ENCODE data around the gene OR2H2. TPM values are rescaled to one million over a fixed set of nuclear protein-coding genes. Genes with fewer than 3 reads are reported as not detected.

The OR2H2 gene
- total RNA-seq, 3 donors from 2014 or later: not detected

DNA sequence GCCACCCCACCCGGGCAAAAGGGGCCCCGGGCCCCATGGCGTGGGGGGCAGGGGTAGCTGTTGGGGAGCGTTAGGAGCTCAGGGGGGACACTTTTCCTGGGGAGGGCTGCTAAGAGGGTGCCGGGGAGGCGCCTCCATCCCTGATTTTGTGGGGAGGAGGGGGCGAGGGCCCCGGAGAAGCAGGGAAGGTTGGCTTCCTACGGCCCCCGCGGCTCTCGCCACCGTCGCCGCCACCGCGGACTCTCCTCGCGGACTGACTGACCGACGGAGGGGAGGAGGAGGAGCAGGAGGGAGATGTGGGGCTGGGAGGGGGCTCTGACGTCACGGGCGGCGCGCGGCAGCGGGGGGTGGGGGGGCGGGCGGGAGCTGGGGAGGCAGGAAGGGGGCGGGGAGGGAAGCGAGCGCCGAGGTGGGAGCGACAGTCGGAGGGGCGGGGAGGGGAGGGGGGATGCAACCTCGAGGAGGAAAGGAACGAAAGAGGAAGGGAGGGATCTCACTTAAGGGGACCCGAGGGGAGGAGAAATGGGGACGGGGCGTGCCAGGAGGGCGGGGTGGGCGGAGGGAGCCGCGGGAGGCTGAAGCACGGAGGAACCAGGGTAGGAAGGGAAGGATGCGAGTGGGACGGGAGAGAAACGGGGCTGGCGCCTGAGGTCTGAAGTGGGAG is 43.0 kb downstream of the OR2H2 start:
- H3K9me3 ChIP-seq: no peaks in the 10 kb centered on the region
- H3K36me3 ChIP-seq: no peaks in the 10 kb centered on the region
- peak overlapping the region; percentile 46 to 79 (median 68) for H3K4me3 ChIP-seq
- H3K27ac ChIP-seq: peak overlapping the region; percentile 78 to 85
- intact Hi-C loops (cut with DNase I; ENCODE audit: low total_unique reads): no loop called here
- TF ChIP-seq POLR2A (IDR thresholded peaks at IDR 0.05) (peak; percentile 71), POLR2AphosphoS5 (IDR thresholded peaks at IDR 0.05) (peak in 2 of 3 donors; percentile 77 to 86)
- TF ChIP-seq, protein P1, sequence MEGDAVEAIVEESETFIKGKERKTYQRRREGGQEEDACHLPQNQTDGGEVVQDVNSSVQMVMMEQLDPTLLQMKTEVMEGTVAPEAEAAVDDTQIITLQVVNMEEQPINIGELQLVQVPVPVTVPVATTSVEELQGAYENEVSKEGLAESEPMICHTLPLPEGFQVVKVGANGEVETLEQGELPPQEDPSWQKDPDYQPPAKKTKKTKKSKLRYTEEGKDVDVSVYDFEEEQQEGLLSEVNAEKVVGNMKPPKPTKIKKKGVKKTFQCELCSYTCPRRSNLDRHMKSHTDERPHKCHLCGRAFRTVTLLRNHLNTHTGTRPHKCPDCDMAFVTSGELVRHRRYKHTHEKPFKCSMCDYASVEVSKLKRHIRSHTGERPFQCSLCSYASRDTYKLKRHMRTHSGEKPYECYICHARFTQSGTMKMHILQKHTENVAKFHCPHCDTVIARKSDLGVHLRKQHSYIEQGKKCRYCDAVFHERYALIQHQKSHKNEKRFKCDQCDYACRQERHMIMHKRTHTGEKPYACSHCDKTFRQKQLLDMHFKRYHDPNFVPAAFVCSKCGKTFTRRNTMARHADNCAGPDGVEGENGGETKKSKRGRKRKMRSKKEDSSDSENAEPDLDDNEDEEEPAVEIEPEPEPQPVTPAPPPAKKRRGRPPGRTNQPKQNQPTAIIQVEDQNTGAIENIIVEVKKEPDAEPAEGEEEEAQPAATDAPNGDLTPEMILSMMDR (IDR thresholded peaks at IDR 0.05): no peak
- H3K27me3 ChIP-seq: no peaks in the 10 kb centered on the region
- peak in 1 of 2 donors; percentile 63 for DNase-seq (ENCODE audit: low spot score in 2 of 2)
- peaks cover 6 to 11% of the 10 kb centered on the region in 2 donors for H3K4me1 ChIP-seq

DNA sequence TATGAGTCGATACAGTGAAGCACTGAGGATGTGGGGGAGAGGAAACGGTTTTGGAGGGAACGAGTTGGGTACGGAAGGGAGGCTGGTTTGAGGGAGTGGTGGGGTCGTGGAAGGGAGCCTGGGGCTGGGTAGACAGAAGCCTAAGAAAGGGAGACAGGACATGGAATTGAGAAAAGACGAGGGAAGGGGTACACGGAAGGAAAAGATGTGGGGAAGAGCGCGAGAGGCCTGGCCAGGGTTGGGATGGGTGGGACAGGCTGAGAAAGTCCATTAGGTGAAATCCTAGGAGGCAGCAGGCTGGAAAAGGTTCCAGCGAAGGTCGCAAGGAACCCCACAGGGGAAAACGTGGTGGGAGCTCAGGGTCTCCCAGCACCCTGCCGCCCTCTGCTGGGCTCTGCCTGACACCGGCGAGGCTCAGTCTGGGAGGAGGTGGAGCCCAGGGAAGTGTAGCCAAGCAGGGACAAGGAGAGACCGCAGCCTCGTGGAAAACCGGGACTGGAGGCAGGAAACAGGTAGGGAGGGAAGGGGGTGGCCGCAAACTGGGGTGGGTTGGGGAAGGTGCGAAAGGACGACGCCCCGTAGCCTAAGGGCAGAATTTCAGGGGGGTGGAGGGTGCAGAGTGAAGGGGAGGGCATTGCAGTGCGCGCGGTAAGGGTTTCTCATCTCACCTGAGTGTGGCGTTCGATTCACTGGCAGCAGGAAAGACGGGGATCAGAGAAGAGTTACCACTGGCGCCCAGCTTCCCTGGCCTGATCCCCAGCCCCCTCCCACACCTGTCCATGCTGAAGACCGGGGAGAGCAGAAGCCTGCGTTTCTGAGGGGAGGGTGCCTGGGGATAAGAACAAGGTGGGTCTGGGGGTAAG is 43.7 kb downstream of the OR2H2 start:
- H3K9me3 ChIP-seq: no peaks in the 10 kb centered on the region
- peak overlapping the region; percentile 46 to 79 (median 68) for H3K4me3 ChIP-seq
- peak; percentile 70 to 79 for DNase-seq (ENCODE audit: low spot score in 2 of 2)
- TF ChIP-seq, protein P1 (IDR thresholded peaks at IDR 0.05): peak in 2 of 3 donors; percentile 43 to 68
- TF ChIP-seq POLR2A (IDR thresholded peaks at IDR 0.05): no peak
- H3K27ac ChIP-seq: peak overlapping the region; percentile 78 to 85
- H3K4me1 ChIP-seq: peaks cover 6 to 11% of the 10 kb centered on the region in 2 donors
- H3K36me3 ChIP-seq: no peaks in the 10 kb centered on the region
- intact Hi-C loops (cut with DNase I; ENCODE audit: low total_unique reads): no loop called here
- no peaks in the 10 kb centered on the region for H3K27me3 ChIP-seq

DNA sequence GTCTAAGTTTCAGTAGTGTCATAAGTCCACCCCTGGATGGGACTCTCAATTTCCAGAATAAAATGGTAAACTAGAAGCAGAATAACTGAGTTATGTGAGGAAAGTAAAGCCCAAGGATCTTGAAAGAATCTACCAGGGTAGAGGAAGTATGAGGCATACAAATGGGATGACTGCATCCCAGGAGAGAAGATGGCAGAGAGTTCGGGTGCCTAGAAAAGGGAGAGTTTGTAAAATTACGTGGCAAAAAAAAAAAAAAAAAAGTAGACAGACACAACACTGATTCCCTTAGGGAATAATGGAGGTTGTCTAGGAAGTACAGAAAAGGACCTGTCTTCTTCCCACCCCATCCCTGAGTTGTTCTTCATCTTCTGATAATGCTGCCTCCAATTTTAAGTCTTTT is 44.6 kb downstream of the OR2H2 start:
- no peak for DNase-seq (ENCODE audit: low spot score in 2 of 2)
- no peaks in the 10 kb centered on the region for H3K36me3 ChIP-seq
- no peak overlapping the region for H3K4me3 ChIP-seq
- peaks cover 6 to 11% of the 10 kb centered on the region in 2 donors for H3K4me1 ChIP-seq
- no peak overlapping the region for H3K27ac ChIP-seq
- H3K27me3 ChIP-seq: no peaks in the 10 kb centered on the region
- intact Hi-C loops (cut with DNase I; ENCODE audit: low total_unique reads): no loop called here
- TF ChIP-seq, protein P1 (IDR thresholded peaks at IDR 0.05): no peak
- TF ChIP-seq POLR2A (IDR thresholded peaks at IDR 0.05): no peak
- TF ChIP-seq POLR2AphosphoS5 (IDR thresholded peaks at IDR 0.05): no peak
- H3K9me3 ChIP-seq: no peaks in the 10 kb centered on the region

DNA sequence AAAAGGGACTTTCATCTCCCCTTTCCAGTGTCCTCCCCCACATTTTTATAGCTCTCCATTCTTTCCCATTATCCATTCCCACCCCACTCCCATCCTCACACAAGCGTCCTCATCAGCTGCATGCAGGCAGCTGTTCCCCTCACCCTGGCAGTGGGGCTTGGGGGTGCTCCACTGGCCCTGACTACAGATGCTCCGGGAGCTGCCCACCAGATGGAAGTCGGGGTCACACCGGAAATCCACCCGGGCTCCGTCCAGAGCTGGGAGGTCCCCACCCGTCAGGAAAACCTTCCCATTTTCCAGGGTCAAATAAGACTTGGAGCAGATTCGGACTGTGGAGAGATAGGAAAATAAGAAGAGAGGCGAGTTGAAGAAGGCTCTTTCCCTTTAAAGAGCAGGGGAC is 45.4 kb downstream of the OR2H2 start:
- no peaks in the 10 kb centered on the region for H3K27me3 ChIP-seq
- H3K36me3 ChIP-seq: no peaks in the 10 kb centered on the region
- H3K9me3 ChIP-seq: no peaks in the 10 kb centered on the region
- no peak for TF ChIP-seq POLR2AphosphoS5 (IDR thresholded peaks at IDR 0.05)
- TF ChIP-seq, protein P1 (IDR thresholded peaks at IDR 0.05): no peak
- TF ChIP-seq POLR2A (IDR thresholded peaks at IDR 0.05): no peak
- DNase-seq (ENCODE audit: low spot score in 2 of 2): peak in 1 of 2 donors; percentile 16
- intact Hi-C loops (cut with DNase I; ENCODE audit: low total_unique reads): no loop called here
- H3K27ac ChIP-seq: no peak overlapping the region
- H3K4me1 ChIP-seq: peaks cover 6 to 11% of the 10 kb centered on the region in 2 donors
- no peak overlapping the region for H3K4me3 ChIP-seq
